A549 (cell line): ENCODE measurements around the gene SGTB.

Source experiments
- ESRRA ChIP-seq: fragments of 150-350 bp; IDR thresholded peaks from 2 replicates; pipeline ENCODE4 v1.6.1; 2014; ENCODE audit warnings: mild to moderate bottlenecking, low read length, borderline replicate concordance
- POLR2A ChIP-seq: IDR thresholded peaks from 2 replicates; pipeline ENCODE4 v1.6.1; 2012; ENCODE audit warnings: mild to moderate bottlenecking, low read length

DNA sequence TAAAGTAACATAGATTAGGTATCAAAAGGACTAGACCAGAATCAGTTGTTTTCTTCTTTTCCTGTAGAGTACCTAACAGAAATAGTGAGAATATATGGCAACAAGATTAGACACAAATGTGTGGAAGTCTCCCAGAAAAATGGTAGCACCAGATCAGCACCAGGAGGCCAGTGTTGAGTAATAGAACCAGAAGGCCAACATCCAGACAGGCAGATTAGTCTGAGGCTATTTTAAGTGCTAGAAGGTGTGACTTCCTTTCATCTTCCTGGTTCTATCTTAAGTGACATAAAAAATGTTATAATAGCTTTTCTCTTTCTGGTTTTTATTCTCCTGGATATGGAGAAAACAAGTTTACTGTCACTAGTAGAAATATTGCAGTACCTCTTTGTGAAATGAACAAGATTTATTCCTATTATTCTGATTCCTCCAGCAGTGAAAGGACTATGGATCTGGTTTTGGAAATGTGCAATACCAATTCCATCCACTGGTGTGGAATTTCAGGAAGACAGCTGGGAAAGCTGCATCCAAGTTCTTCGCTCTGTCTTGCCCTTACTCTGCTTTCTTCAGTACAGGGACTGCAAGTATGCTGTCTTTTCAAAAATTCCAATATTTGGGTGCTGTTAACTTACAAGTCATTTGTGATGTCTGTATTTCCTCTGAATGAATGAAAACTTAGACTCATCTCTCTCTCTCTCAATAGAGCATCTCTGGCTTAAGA is 57.9 kb downstream of the SGTB start:
- no peak for TF ChIP-seq POLR2A
- no peak for TF ChIP-seq ESRRA
